Mesothelial cell of epicardium (in vitro differentiated cells): ENCODE results near the gene SOX10. TPM values are rescaled to one million over a fixed set of nuclear protein-coding genes. Genes with fewer than 3 reads are reported as not detected.

ENCODE experiments used
- DNase-seq, 2 experiments: peaks; one replicate each; pipeline ENCODE4 v3.0.0; 2021; ENCODE audit warnings: low spot score in 2 of 2; ENCODE audit not compliant: unreplicated experiment in 2 of 2
- H3K27ac Mint-ChIP-seq: 2 replicates; pipeline ENCODE4 v1.8.0; 2021; ENCODE audit warnings: mixed read lengths
- H3K27me3 Mint-ChIP-seq: 2 replicates; pipeline ENCODE4 v1.8.0; 2021; ENCODE audit warnings: low read depth, mixed read lengths
- H3K36me3 Mint-ChIP-seq: 2 replicates; pipeline ENCODE4 v1.8.0; 2021; ENCODE audit warnings: mixed read lengths
- H3K4me1 Mint-ChIP-seq: 2 replicates; pipeline ENCODE4 v1.8.0; 2021; ENCODE audit warnings: mixed read lengths
- H3K4me3 Mint-ChIP-seq: 2 replicates; pipeline ENCODE4 v1.8.0; 2021; ENCODE audit warnings: mild to moderate bottlenecking, moderate library complexity, mixed read lengths
- H3K9me3 Mint-ChIP-seq: 2 replicates; pipeline ENCODE4 v1.8.0; 2021; ENCODE audit warnings: mixed read lengths
- CTCF ChIP-seq: fragments of 200-600 bp; sonication (generic); IDR thresholded peaks from one replicate; pipeline ENCODE4 v1.5.0; 2021; ENCODE audit warnings: antibody characterized with exemption; ENCODE audit not compliant: unreplicated experiment
- total RNA-seq: library from RNA; stranded (reverse); gene quantifications from 3 replicates; pipeline ENCODE4 v1.2.1, GENCODE V29; 2021

SOX10 gene
- total RNA-seq, 1 donor from 2014 or later, result 0.09 TPM

GRCh38 chr22:37929390-37929789 lies 55.0 kb downstream of the SOX10 start:
- Mint-ChIP-seq H3K4me1 (peaks cover 2% of the 10 kb centered on the region), H3K4me3 (no peak overlapping the region), H3K27me3 (no peaks in the 10 kb centered on the region), H3K27ac (no peak overlapping the region), H3K9me3 (no peaks in the 10 kb centered on the region), H3K36me3 (peaks cover 16% of the 10 kb centered on the region)
- TF ChIP-seq CTCF, result no peak
- no peak for DNase-seq

DNA sequence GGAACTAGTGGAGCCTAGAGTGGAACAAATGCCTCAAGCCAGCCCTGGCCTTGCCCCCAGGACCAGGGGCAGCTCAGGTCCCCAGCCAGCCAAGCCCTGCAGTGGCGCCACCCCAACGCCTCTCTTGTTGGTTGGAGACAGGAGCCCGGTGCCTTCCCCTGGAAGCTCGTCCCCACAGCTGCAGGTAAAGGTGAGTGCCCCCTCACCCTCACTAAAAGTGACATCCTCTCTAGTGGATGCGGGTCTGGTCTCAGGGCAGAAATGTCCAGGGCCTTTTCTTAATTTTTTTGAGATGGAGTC lies 56.8 kb downstream of the SOX10 start:
- H3K27ac Mint-ChIP-seq, result no peak overlapping the region

GRCh38 chr22:37926771-37927636 lies 57.4 kb downstream of the SOX10 start:
- DNase-seq, result no peak
- no peak for TF ChIP-seq CTCF
- H3K27me3 Mint-ChIP-seq, result no peaks in the 10 kb centered on the region
- H3K4me1 Mint-ChIP-seq, result no peaks in the 10 kb centered on the region
- H3K36me3 Mint-ChIP-seq, result peaks cover 14% of the 10 kb centered on the region
- H3K9me3 Mint-ChIP-seq, result no peaks in the 10 kb centered on the region
- no peak overlapping the region for H3K4me3 Mint-ChIP-seq
- H3K27ac Mint-ChIP-seq, result no peak overlapping the region

More for the DNA sequence above, 56.8 kb downstream of the SOX10 start:
- H3K27me3 Mint-ChIP-seq, result no peaks in the 10 kb centered on the region
- no peaks in the 10 kb centered on the region for H3K9me3 Mint-ChIP-seq
- peaks cover 14% of the 10 kb centered on the region for H3K36me3 Mint-ChIP-seq
- H3K4me1 Mint-ChIP-seq, result no peaks in the 10 kb centered on the region
- no peak for TF ChIP-seq CTCF
- H3K4me3 Mint-ChIP-seq, result no peak overlapping the region
- no peak for DNase-seq

DNA sequence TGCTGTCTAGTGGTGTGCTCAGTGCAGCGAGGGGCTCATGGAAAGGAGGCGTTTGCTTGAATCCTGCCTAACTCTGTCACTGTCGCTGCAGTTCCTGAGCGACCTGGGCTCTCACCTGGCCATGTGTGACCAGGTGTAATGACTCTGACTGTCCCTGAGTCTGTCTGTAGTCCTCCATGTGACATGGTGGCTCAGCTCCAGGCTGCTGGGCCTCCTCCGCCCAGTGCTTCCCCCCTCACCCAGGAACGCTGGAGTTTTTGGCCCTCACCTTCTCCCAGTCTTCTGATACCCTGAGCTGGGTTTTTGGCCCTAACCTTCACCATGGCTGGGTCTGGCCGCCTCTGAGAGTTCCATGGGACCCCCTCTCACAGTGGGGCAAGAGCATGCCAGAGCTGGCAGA lies 58.0 kb downstream of the SOX10 start:
- Mint-ChIP-seq H3K27ac (no peak overlapping the region), H3K4me1 (no peaks in the 10 kb centered on the region), H3K27me3 (no peaks in the 10 kb centered on the region), H3K9me3 (no peaks in the 10 kb centered on the region), H3K36me3 (peaks cover 15% of the 10 kb centered on the region), H3K4me3 (no peak overlapping the region)
- TF ChIP-seq CTCF, result no peak
- DNase-seq, result no peak

- H3K4me3 Mint-ChIP-seq, result no peak overlapping the region
Measured at GRCh38 chr22:37925767-37926166, 58.6 kb downstream of the SOX10 start.

More at GRCh38 chr22:37925767-37926166, 58.6 kb downstream of the SOX10 start:
- no peak for DNase-seq
- no peaks in the 10 kb centered on the region for H3K4me1 Mint-ChIP-seq
- no peaks in the 10 kb centered on the region for H3K27me3 Mint-ChIP-seq
- no peak overlapping the region for H3K27ac Mint-ChIP-seq
- no peak for TF ChIP-seq CTCF
- no peaks in the 10 kb centered on the region for H3K9me3 Mint-ChIP-seq
- peaks cover 14% of the 10 kb centered on the region for H3K36me3 Mint-ChIP-seq
